Activated naive CD8-positive, alpha-beta T cell treated with anti-CD3 and anti-CD28 coated beads for 36 hours (primary cell): ENCODE measurements around the gene SRRT. TPM values are rescaled to one million over a fixed set of nuclear protein-coding genes. Genes with fewer than 3 reads are reported as not detected.
"Not testable (repeated sequence)": the region's sequence is repeated elsewhere in the genome, so short reads cannot be mapped to it uniquely, and the experiment has no call there.

Experiments
- DNase-seq: peaks from one replicate; pipeline ENCODE4 v3.0.0; 2021
- H3K27ac Mint-ChIP-seq: one replicate; pipeline ENCODE4 v1.8.0; 2022; ENCODE audit warnings: mild to moderate bottlenecking, moderate library complexity, mixed read lengths
- H3K27me3 Mint-ChIP-seq: one replicate; pipeline ENCODE4 v1.8.0; 2022; ENCODE audit warnings: mild to moderate bottlenecking, mixed read lengths
- H3K36me3 Mint-ChIP-seq: one replicate; pipeline ENCODE4 v1.8.0; 2021; ENCODE audit warnings: mild to moderate bottlenecking, mixed read lengths
- H3K4me1 Mint-ChIP-seq: one replicate; pipeline ENCODE4 v1.8.0; 2021; ENCODE audit warnings: mixed read lengths
- H3K4me3 Mint-ChIP-seq: one replicate; pipeline ENCODE4 v1.8.0; 2022; ENCODE audit warnings: mild to moderate bottlenecking, moderate library complexity, mixed read lengths
- H3K9me3 Mint-ChIP-seq: one replicate; pipeline ENCODE4 v1.8.0; 2022; ENCODE audit warnings: mixed read lengths
- total RNA-seq, 2 experiments: library from RNA; stranded (reverse); gene quantifications; one replicate each; pipeline ENCODE4 v1.2.3, GENCODE V29; 2021

The SRRT gene
- total RNA-seq, 2 experiments from 2014 or later: 296 to 297 TPM

GRCh38 chr7:100840470-100841100 lies 34.3 kb upstream of the SRRT start:
- Mint-ChIP-seq H3K4me1 (peaks cover 6% of the 10 kb centered on the region), H3K4me3 (no peak overlapping the region), H3K9me3 (no peaks in the 10 kb centered on the region), H3K27ac (no peak overlapping the region), H3K27me3 (no peaks in the 10 kb centered on the region), H3K36me3 (peaks cover 1% of the 10 kb centered on the region)
- no peak for DNase-seq

GRCh38 chr7:100847360-100847759 lies 27.5 kb upstream of the SRRT start:
- DNase-seq: no peak
- H3K9me3 Mint-ChIP-seq: no peaks in the 10 kb centered on the region
- H3K27me3 Mint-ChIP-seq: no peaks in the 10 kb centered on the region
- H3K4me3 Mint-ChIP-seq: no peak overlapping the region
- peaks cover 3% of the 10 kb centered on the region for H3K4me1 Mint-ChIP-seq
- H3K27ac Mint-ChIP-seq: no peak overlapping the region
- H3K36me3 Mint-ChIP-seq: no peaks in the 10 kb centered on the region

- peak; percentile 92 for DNase-seq
These were observed 22.6 kb upstream of the SRRT start, which contains the start of gene SLC12A9 for GRCh38 chr7:100852048-100852872. Gene SLC12A9, plus strand, starts transcription at chr7:100852713. Its CDS starts 1,485 bp downstream, at chr7:100854198.

DNA sequence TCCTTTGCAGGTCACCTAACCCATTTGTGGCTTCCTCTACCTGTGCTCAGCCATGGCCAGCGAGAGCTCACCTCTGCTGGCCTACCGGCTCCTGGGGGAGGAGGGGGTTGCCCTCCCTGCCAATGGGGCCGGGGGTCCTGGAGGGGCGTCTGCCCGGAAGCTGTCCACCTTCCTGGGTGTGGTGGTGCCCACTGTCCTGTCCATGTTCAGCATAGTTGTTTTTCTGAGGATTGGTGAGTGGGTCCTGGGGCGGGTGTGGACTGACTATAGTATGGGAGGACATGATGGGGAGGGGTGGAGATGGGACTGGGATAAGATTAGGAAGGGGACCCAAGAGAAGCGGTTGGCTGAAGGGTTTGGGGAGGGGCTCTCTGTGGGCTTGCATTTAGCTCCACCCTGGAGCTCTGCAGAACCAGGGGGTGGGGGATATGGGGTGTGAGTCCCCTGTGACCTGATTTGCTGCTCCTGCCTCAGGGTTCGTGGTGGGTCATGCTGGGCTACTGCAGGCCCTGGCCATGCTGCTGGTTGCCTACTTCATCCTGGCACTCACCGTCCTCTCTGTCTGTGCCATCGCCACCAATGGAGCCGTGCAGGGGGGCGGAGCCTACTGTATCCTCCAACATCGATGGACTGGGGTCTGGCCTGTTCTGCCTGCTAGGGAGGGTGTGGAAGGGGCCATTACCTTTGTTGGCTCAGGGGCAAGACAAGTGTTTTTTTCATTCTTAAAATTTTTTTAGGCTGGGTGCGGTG lies 20.6 kb upstream of the SRRT start:
- peak overlapping the region; percentile 14 for H3K4me3 Mint-ChIP-seq
- H3K9me3 Mint-ChIP-seq: no peaks in the 10 kb centered on the region
- H3K4me1 Mint-ChIP-seq: peaks cover 12% of the 10 kb centered on the region
- no peaks in the 10 kb centered on the region for H3K27me3 Mint-ChIP-seq
- DNase-seq: no peak
- no peak overlapping the region for H3K27ac Mint-ChIP-seq
- no peaks in the 10 kb centered on the region for H3K36me3 Mint-ChIP-seq

More at GRCh38 chr7:100852048-100852872, 22.6 kb upstream of the SRRT start, which contains the start of gene SLC12A9:
- H3K27me3 Mint-ChIP-seq: no peaks in the 10 kb centered on the region
- peaks cover 12% of the 10 kb centered on the region for H3K4me1 Mint-ChIP-seq
- H3K9me3 Mint-ChIP-seq: no peaks in the 10 kb centered on the region
- peak within 1 kb of the TSS; percentile 90 for H3K27ac Mint-ChIP-seq
- peak within 1 kb of the TSS; percentile 95 for H3K4me3 Mint-ChIP-seq
- no peaks in the 10 kb centered on the region for H3K36me3 Mint-ChIP-seq

- not testable (repeated sequence) for H3K4me3 Mint-ChIP-seq, H3K27ac Mint-ChIP-seq, H3K9me3 Mint-ChIP-seq, DNase-seq, H3K36me3 Mint-ChIP-seq, H3K27me3 Mint-ChIP-seq
- H3K4me1 Mint-ChIP-seq: peaks cover 12% of the 10 kb centered on the region
These were observed 20.0 kb upstream of the SRRT start for GRCh38 chr7:100854899-100855298.

GRCh38 chr7:100855515-100855914 lies 19.4 kb upstream of the SRRT start:
- H3K27me3 Mint-ChIP-seq: no peaks in the 10 kb centered on the region
- H3K4me1 Mint-ChIP-seq: peaks cover 12% of the 10 kb centered on the region
- H3K4me3 Mint-ChIP-seq: no peak overlapping the region
- no peak overlapping the region for H3K27ac Mint-ChIP-seq
- peaks cover 5% of the 10 kb centered on the region for H3K36me3 Mint-ChIP-seq
- H3K9me3 Mint-ChIP-seq: no peaks in the 10 kb centered on the region
- DNase-seq: no peak

- Mint-ChIP-seq H3K36me3 (peaks cover 10% of the 10 kb centered on the region), H3K27me3 (no peaks in the 10 kb centered on the region), H3K27ac (no peak overlapping the region)
These were observed 18.0 kb upstream of the SRRT start for GRCh38 chr7:100856871-100857282.

DNA sequence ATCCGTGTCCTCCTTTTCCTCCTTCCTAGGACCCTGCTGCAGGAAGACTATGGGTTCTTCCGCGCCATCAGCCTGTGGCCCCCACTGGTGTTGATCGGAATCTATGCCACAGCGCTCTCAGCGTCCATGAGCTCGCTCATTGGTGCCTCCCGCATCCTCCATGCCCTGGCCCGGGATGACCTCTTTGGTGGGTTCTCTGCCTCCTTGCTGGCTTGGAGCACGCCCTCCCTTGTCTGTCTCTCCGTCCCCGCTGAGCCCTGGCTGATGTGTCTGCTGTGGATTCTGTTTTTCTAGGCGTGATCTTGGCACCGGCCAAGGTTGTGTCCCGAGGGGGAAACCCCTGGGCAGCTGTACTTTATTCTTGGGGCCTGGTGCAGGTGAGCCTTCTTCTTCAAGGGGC lies 15.0 kb upstream of the SRRT start:
- Mint-ChIP-seq H3K27ac (no peak overlapping the region), H3K9me3 (no peaks in the 10 kb centered on the region), H3K27me3 (no peaks in the 10 kb centered on the region), H3K4me3 (no peak overlapping the region), H3K4me1 (no peaks in the 10 kb centered on the region), H3K36me3 (peaks cover 10% of the 10 kb centered on the region)
- no peak for DNase-seq

More at GRCh38 chr7:100856871-100857282, 18.0 kb upstream of the SRRT start:
- DNase-seq: no peak
- Mint-ChIP-seq H3K9me3 (no peaks in the 10 kb centered on the region), H3K4me1 (peaks cover 10% of the 10 kb centered on the region), H3K4me3 (no peak overlapping the region)

- Mint-ChIP-seq H3K4me3 (no peak overlapping the region), H3K9me3 (no peaks in the 10 kb centered on the region), H3K36me3 (peaks cover 10% of the 10 kb centered on the region), H3K4me1 (peaks cover 4% of the 10 kb centered on the region), H3K27ac (no peak overlapping the region), H3K27me3 (no peaks in the 10 kb centered on the region)
- DNase-seq: no peak
These were observed 13.9 kb upstream of the SRRT start for GRCh38 chr7:100860702-100861615.

- Mint-ChIP-seq H3K4me1 (peaks cover 6% of the 10 kb centered on the region), H3K4me3 (no peak overlapping the region), H3K27me3 (no peaks in the 10 kb centered on the region), H3K36me3 (peaks cover 10% of the 10 kb centered on the region), H3K27ac (no peak overlapping the region), H3K9me3 (no peaks in the 10 kb centered on the region)
- DNase-seq: no peak
These were observed 13.3 kb upstream of the SRRT start for GRCh38 chr7:100861616-100861985.

DNA sequence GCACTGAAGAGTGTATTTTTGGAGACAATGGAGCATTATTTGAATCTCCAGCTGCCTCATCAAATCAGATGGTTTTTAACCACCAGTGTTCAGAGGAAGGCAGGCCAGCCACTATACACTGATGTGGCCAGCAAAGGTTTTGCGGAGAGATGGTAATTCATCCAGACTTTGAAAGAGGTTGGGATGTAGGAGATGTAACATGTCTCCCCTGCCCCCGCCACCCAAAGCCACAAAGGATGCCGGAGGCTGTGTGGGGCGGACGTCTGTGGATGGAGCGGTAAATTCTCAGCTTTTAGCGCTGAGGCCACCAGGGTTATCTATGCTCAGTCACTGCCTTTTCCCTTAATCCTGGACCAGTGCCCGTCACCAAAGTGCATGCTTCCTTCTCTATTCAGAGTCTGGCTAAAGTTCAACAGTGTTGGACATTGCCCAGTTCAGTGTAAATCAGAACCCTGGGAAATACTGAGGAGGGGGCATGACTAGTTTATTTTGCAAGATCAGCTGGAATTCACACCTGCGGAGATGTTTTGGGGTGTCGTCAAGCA lies 11.4 kb upstream of the SRRT start:
- no peaks in the 10 kb centered on the region for H3K27me3 Mint-ChIP-seq
- peaks cover 16% of the 10 kb centered on the region for H3K4me1 Mint-ChIP-seq
- peaks cover 15% of the 10 kb centered on the region for H3K36me3 Mint-ChIP-seq
- no peak overlapping the region for H3K4me3 Mint-ChIP-seq
- H3K9me3 Mint-ChIP-seq: no peaks in the 10 kb centered on the region
- H3K27ac Mint-ChIP-seq: no peak overlapping the region
- DNase-seq: no peak

- H3K27me3 Mint-ChIP-seq: no peaks in the 10 kb centered on the region
- no peak overlapping the region for H3K4me3 Mint-ChIP-seq
- no peak overlapping the region for H3K27ac Mint-ChIP-seq
These were observed 10.5 kb upstream of the SRRT start for GRCh38 chr7:100864263-100864845.

GRCh38 chr7:100865372-100865911 lies 9.5 kb upstream of the SRRT start:
- Mint-ChIP-seq H3K36me3 (peaks cover 11% of the 10 kb centered on the region), H3K27me3 (no peaks in the 10 kb centered on the region), H3K9me3 (no peaks in the 10 kb centered on the region), H3K27ac (peak overlapping the region; percentile 34), H3K4me1 (peaks cover 16% of the 10 kb centered on the region), H3K4me3 (peak overlapping the region; percentile 42)
- no peak for DNase-seq

More at GRCh38 chr7:100864263-100864845, 10.5 kb upstream of the SRRT start:
- Mint-ChIP-seq H3K36me3 (peaks cover 15% of the 10 kb centered on the region), H3K9me3 (no peaks in the 10 kb centered on the region), H3K4me1 (peaks cover 16% of the 10 kb centered on the region)
- DNase-seq: no peak
